ENCODE data around the gene EFCAB7.

Gene EFCAB7

GRCh38 chr1:63601061-63601460 lies 77.7 kb downstream of the EFCAB7 start:
- TF ChIP-seq CTCF (IDR thresholded peaks at IDR 0.05) = no peak

- TF ChIP-seq CTCF (IDR thresholded peaks at IDR 0.05) = no peak
Measured at GRCh38 chr1:63601463-63601862, 78.1 kb downstream of the EFCAB7 start.

GRCh38 chr1:63601912-63602311 lies 78.6 kb downstream of the EFCAB7 start:
- no peak for TF ChIP-seq CTCF (IDR thresholded peaks at IDR 0.05)

GRCh38 chr1:63602629-63603028 lies 79.3 kb downstream of the EFCAB7 start:
- no peak for TF ChIP-seq CTCF (IDR thresholded peaks at IDR 0.05)

- TF ChIP-seq CTCF (IDR thresholded peaks at IDR 0.05) = no peak
Measured at GRCh38 chr1:63603810-63604209, 80.5 kb downstream of the EFCAB7 start.

- no peak for TF ChIP-seq CTCF (IDR thresholded peaks at IDR 0.05)
Measured at GRCh38 chr1:63607322-63607721, 84.0 kb downstream of the EFCAB7 start.

- no peak for TF ChIP-seq CTCF (IDR thresholded peaks at IDR 0.05)
Measured at GRCh38 chr1:63611231-63611630, 87.9 kb downstream of the EFCAB7 start.

GRCh38 chr1:63612564-63612963 lies 89.2 kb downstream of the EFCAB7 start:
- no peak for TF ChIP-seq CTCF (IDR thresholded peaks at IDR 0.05)
